ENCODE measurements around the gene GRIFIN.

Gene GRIFIN

DNA sequence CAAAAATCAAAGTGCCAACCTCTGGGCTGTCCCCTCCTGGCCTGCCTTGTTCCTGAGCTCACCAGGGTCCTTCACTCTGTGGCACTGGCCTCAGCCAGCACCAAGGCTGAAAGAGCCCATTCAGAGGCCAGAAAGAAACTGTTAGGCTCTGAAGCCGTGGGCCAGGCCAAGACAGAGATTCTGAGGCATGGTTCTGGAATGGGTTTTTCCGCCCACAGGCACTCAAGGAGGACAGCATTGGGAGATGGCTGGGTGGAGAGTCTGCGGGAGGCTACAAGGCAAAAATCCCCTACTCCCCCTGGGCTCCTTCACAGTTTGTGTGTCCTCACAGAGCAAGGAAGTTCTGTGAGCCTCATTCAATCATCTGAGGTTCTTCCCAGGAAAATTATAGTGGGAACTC is 31.7 kb downstream of the GRIFIN start:
- no peak for TF ChIP-seq ZNF311 (tag by site-specific recombination; IDR thresholded peaks at IDR 0.05; ENCODE audit: borderline replicate concordance)
- TF ChIP-seq KLF1 (tag by site-specific recombination; IDR thresholded peaks at IDR 0.05): no peak
- TF ChIP-seq ZNF23 (tag by site-specific recombination; IDR thresholded peaks at IDR 0.05; ENCODE audit: borderline replicate concordance): no peak
- no peak for TF ChIP-seq ZNF830 (tag by site-specific recombination; IDR thresholded peaks at IDR 0.05; ENCODE audit: low read depth)
- TF ChIP-seq, protein P1, sequence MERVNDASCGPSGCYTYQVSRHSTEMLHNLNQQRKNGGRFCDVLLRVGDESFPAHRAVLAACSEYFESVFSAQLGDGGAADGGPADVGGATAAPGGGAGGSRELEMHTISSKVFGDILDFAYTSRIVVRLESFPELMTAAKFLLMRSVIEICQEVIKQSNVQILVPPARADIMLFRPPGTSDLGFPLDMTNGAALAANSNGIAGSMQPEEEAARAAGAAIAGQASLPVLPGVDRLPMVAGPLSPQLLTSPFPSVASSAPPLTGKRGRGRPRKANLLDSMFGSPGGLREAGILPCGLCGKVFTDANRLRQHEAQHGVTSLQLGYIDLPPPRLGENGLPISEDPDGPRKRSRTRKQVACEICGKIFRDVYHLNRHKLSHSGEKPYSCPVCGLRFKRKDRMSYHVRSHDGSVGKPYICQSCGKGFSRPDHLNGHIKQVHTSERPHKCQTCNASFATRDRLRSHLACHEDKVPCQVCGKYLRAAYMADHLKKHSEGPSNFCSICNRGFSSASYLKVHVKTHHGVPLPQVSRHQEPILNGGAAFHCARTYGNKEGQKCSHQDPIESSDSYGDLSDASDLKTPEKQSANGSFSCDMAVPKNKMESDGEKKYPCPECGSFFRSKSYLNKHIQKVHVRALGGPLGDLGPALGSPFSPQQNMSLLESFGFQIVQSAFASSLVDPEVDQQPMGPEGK (tag by site-specific recombination; IDR thresholded peaks at IDR 0.05): no peak
- no peak for TF ChIP-seq OSR2 (tag by site-specific recombination; IDR thresholded peaks at IDR 0.05)
- TF ChIP-seq BCL11B (tag by site-specific recombination; IDR thresholded peaks at IDR 0.05; ENCODE audit: low read depth): no peak
- no peak for TF ChIP-seq ZNF114 (tag by site-specific recombination; IDR thresholded peaks at IDR 0.05)
- TF ChIP-seq TRIM28 (IDR thresholded peaks at IDR 0.05; ENCODE audit: borderline replicate concordance, low read length): no peak
- TF ChIP-seq ZNF548 (tag by site-specific recombination; IDR thresholded peaks at IDR 0.05): no peak
- Histone ChIP-seq H3K36me3 (ENCODE audit: control insufficient read depth in 2 of 2, insufficient read depth in 1 of 2, low read length in 2 of 2) (no peaks in the 10 kb centered on the region; a peak in 1 of 3 replicates), H3K4me1 (ENCODE audit: control insufficient read depth, insufficient read depth, low read length) (no peaks in the 10 kb centered on the region), H3K27ac (ENCODE audit: extremely low read depth, low read depth, low read length) (no peak overlapping the region), H3K4me3 (ENCODE audit: low read depth, low read length) (no peak overlapping the region), H3K9me3 (ENCODE audit: control insufficient read depth, insufficient read depth, low read depth, low read length) (no peaks in the 10 kb centered on the region)
- POLR2A ChIA-PET: no interaction called here
- CTCF ChIA-PET: interaction anchor here (0.8 to 1.4 kb wide), 3 partner anchors 13 to 266 kb away, joined by 3 to 5 read pairs (median 3); no protein-coding TSS in a partner anchor

DNA sequence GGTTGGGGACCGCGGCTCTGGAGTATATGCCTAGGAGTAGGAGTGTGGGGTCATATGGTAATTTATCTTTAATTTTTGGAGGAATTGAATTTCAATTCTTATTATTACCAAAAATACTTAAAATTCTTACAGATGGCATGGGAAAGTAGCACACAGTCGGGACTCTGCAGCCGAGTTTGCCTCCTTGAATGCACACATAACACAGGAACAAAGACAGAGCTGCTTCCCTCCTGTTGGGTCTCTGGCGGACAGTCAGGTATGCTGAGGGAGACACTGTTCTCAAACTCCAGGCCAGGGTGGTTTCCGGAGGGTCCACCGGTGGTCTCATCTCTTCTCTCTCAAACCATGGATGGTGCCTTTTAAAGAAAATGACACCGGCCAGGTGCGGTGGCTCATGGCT is 32.7 kb downstream of the GRIFIN start:
- ChIA-PET POLR2A (no interaction called here), CTCF (no interaction called here)
- no peak for TF ChIP-seq ZNF664 (tag by site-specific recombination; IDR thresholded peaks at IDR 0.05)
- TF ChIP-seq ZNF768 (tag by site-specific recombination; IDR thresholded peaks at IDR 0.05): no peak
- no peak for TF ChIP-seq ZNF133 (tag by site-specific recombination; IDR thresholded peaks at IDR 0.05)
- TF ChIP-seq KLF10 (tag by site-specific recombination; IDR thresholded peaks at IDR 0.05): no peak
- no peak for TF ChIP-seq ZSCAN16 (tag by site-specific recombination; IDR thresholded peaks at IDR 0.05)
- TF ChIP-seq GLI4 (tag by site-specific recombination; IDR thresholded peaks at IDR 0.05): no peak
- TF ChIP-seq, protein P2, sequence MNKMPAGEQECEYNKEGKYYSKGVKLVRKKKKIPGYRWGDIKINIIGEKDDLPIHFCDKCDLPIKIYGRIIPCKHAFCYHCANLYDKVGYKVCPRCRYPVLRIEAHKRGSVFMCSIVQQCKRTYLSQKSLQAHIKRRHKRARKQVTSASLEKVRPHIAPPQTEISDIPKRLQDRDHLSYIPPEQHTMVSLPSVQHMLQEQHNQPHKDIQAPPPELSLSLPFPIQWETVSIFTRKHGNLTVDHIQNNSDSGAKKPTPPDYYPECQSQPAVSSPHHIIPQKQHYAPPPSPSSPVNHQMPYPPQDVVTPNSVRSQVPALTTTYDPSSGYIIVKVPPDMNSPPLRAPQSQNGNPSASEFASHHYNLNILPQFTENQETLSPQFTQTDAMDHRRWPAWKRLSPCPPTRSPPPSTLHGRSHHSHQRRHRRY (tag by site-specific recombination; IDR thresholded peaks at IDR 0.05): no peak
- no peak for TF ChIP-seq ZNF146 (tag by site-specific recombination; IDR thresholded peaks at IDR 0.05)
- TF ChIP-seq ZNF48 (tag by site-specific recombination; IDR thresholded peaks at IDR 0.05): no peak
- TF ChIP-seq ZNF239 (tag by site-specific recombination; IDR thresholded peaks at IDR 0.05): no peak
- no peak for TF ChIP-seq ZBTB17 (tag by site-specific recombination; IDR thresholded peaks at IDR 0.05)
- TF ChIP-seq KLF8 (tag by site-specific recombination; IDR thresholded peaks at IDR 0.05): no peak
- no peak for TF ChIP-seq ZNF426 (tag by site-specific recombination; IDR thresholded peaks at IDR 0.05)
- no peak for TF ChIP-seq ZBTB21 (tag by site-specific recombination; IDR thresholded peaks at IDR 0.05)
- no peak for TF ChIP-seq ZNF548 (tag by site-specific recombination; IDR thresholded peaks at IDR 0.05)
- TF ChIP-seq ZNF747 (tag by site-specific recombination; IDR thresholded peaks at IDR 0.05): no peak
- Histone ChIP-seq H3K4me3 (ENCODE audit: low read depth, low read length) (no peak overlapping the region), H3K9me3 (ENCODE audit: control insufficient read depth, insufficient read depth, low read depth, low read length) (no peaks in the 10 kb centered on the region), H3K27ac (ENCODE audit: extremely low read depth, low read depth, low read length) (no peak overlapping the region), H3K36me3 (ENCODE audit: control insufficient read depth in 2 of 2, insufficient read depth in 1 of 2, low read length in 2 of 2) (peaks cover 0 to 6% of the 10 kb centered on the region in 2 experiments; a peak in 2 of 3 replicates), H3K4me1 (ENCODE audit: control insufficient read depth, insufficient read depth, low read length) (no peaks in the 10 kb centered on the region)

Measured in HEK293 (cell line).